ENCODE measurements around the gene ZDHHC19.
A peak's percentile ranks its signal among the peaks of the same experiment; 100 is the strongest.

Gene ZDHHC19

GRCh38 chr3:196198771-196199753, 12.1 kb downstream of the ZDHHC19 start:
- peaks cover 7% of the 10 kb centered on the region for H3K4me1 ChIP-seq (ENCODE audit: insufficient read depth, low read length, severe bottlenecking)
- no peaks in the 10 kb centered on the region for H3K9me2 ChIP-seq (ENCODE audit: low read depth, low read length)
- H3K36me3 ChIP-seq (ENCODE audit: insufficient read depth, low read length), result no peaks in the 10 kb centered on the region
- H3K79me2 ChIP-seq (ENCODE audit: insufficient read depth, low read length), result no peaks in the 10 kb centered on the region
- no peak overlapping the region for H3K9ac ChIP-seq (ENCODE audit: low read length)
- TF ChIP-seq, protein P1, sequence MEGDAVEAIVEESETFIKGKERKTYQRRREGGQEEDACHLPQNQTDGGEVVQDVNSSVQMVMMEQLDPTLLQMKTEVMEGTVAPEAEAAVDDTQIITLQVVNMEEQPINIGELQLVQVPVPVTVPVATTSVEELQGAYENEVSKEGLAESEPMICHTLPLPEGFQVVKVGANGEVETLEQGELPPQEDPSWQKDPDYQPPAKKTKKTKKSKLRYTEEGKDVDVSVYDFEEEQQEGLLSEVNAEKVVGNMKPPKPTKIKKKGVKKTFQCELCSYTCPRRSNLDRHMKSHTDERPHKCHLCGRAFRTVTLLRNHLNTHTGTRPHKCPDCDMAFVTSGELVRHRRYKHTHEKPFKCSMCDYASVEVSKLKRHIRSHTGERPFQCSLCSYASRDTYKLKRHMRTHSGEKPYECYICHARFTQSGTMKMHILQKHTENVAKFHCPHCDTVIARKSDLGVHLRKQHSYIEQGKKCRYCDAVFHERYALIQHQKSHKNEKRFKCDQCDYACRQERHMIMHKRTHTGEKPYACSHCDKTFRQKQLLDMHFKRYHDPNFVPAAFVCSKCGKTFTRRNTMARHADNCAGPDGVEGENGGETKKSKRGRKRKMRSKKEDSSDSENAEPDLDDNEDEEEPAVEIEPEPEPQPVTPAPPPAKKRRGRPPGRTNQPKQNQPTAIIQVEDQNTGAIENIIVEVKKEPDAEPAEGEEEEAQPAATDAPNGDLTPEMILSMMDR (IDR thresholded peaks at IDR 0.05; ENCODE audit: low read length), result peak; percentile 35
- no peak for TF ChIP-seq EZH2 (IDR thresholded peaks at IDR 0.05; ENCODE audit: borderline replicate concordance, low read length)
- no peaks in the 10 kb centered on the region for H4K20me1 ChIP-seq (ENCODE audit: insufficient read depth, low read length)
- H3K27me3 ChIP-seq (ENCODE audit: insufficient read depth, low read length), result peaks cover 16% of the 10 kb centered on the region
- no peak overlapping the region for H3K4me2 ChIP-seq (ENCODE audit: low read length)
- H2AFZ ChIP-seq (ENCODE audit: low read length), result no peak overlapping the region
- no peak overlapping the region for H3K4me3 ChIP-seq (ENCODE audit: low read depth, low read length, poor library complexity, severe bottlenecking)
- H3F3A ChIP-seq (ENCODE audit: insufficient read depth, low read length), result no peaks in the 10 kb centered on the region
- H3K9me3 ChIP-seq (ENCODE audit: low read length), result no peaks in the 10 kb centered on the region
- H3K27ac ChIP-seq (ENCODE audit: low read depth, low read length, poor library complexity, severe bottlenecking), result no peak overlapping the region

DNA sequence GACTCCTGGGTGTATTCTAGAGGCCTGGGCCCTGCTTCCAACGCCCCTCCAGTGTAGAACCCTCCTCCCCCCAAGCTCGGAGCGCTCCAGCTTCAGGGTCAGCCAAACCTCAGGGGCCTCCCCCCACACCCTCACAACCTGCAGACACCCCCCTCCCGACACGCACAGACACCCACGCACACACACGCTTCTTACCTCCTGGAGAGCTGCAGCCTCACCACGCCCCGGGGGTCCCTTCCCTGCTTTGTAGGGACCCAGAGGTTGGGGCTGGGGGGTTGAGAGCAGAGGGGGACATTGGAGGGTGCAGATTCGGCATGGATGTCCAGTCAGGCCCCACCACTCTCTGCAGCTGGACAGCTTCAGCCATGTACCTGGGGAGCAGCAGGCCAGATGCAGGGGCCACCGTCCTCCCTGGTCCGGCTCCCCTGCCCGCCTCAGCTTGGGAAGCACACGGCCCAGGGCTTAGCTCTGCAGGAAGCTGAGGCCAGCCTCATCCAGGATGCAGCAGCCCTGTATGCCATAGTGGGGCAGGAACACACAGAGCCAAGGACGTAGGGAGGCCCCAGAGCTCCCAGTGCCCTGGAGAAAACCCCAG, 13.0 kb downstream of the ZDHHC19 start:
- Histone ChIP-seq H4K20me1 (ENCODE audit: insufficient read depth, low read length) (no peaks in the 10 kb centered on the region), H3F3A (ENCODE audit: insufficient read depth, low read length) (no peaks in the 10 kb centered on the region), H3K27me3 (ENCODE audit: insufficient read depth, low read length) (peaks cover 11% of the 10 kb centered on the region), H3K4me3 (ENCODE audit: low read depth, low read length, poor library complexity, severe bottlenecking) (no peak overlapping the region), H3K36me3 (ENCODE audit: insufficient read depth, low read length) (no peaks in the 10 kb centered on the region), H3K9me2 (ENCODE audit: low read depth, low read length) (no peaks in the 10 kb centered on the region), H3K4me2 (ENCODE audit: low read length) (no peak overlapping the region), H3K9me3 (ENCODE audit: low read length) (no peaks in the 10 kb centered on the region), H3K4me1 (ENCODE audit: insufficient read depth, low read length, severe bottlenecking) (peaks cover 7% of the 10 kb centered on the region), H3K9ac (ENCODE audit: low read length) (no peak overlapping the region), H3K27ac (ENCODE audit: low read depth, low read length, poor library complexity, severe bottlenecking) (no peak overlapping the region), H2AFZ (ENCODE audit: low read length) (no peak overlapping the region), H3K79me2 (ENCODE audit: insufficient read depth, low read length) (no peaks in the 10 kb centered on the region)
- TF ChIP-seq, protein P1 (IDR thresholded peaks at IDR 0.05; ENCODE audit: low read length), result no peak
- TF ChIP-seq EZH2 (IDR thresholded peaks at IDR 0.05; ENCODE audit: borderline replicate concordance, low read length), result no peak

DNA sequence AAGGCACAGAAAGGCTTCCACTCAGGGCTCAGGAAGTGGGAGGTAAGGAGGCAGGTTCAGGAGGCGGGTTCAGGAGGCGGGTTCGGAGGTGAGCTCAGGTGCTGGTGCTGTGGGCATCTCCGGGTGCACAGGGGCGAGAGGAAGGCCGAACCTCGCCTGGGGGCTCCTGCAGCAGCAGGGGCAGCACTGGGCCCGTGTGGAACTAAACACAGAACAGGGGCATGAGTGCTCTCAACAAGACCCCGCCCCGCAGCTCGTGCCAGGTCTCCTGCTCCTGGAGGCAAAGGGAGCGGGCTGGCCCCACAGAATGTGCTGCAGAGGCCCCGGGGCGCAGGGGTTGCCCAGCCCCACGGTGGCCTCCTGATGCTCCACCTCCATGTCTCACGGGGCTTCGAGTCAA, 13.7 kb downstream of the ZDHHC19 start:
- Histone ChIP-seq H3K36me3 (ENCODE audit: insufficient read depth, low read length) (no peaks in the 10 kb centered on the region), H3K4me2 (ENCODE audit: low read length) (no peak overlapping the region), H3K27me3 (ENCODE audit: insufficient read depth, low read length) (peaks cover 11% of the 10 kb centered on the region), H3K79me2 (ENCODE audit: insufficient read depth, low read length) (no peaks in the 10 kb centered on the region), H3K9me2 (ENCODE audit: low read depth, low read length) (no peaks in the 10 kb centered on the region), H3F3A (ENCODE audit: insufficient read depth, low read length) (no peaks in the 10 kb centered on the region), H3K9me3 (ENCODE audit: low read length) (no peaks in the 10 kb centered on the region), H3K9ac (ENCODE audit: low read length) (no peak overlapping the region), H3K27ac (ENCODE audit: low read depth, low read length, poor library complexity, severe bottlenecking) (no peak overlapping the region), H4K20me1 (ENCODE audit: insufficient read depth, low read length) (no peaks in the 10 kb centered on the region), H3K4me1 (ENCODE audit: insufficient read depth, low read length, severe bottlenecking) (peaks cover 3% of the 10 kb centered on the region), H2AFZ (ENCODE audit: low read length) (no peak overlapping the region), H3K4me3 (ENCODE audit: low read depth, low read length, poor library complexity, severe bottlenecking) (no peak overlapping the region)
- TF ChIP-seq EZH2 (IDR thresholded peaks at IDR 0.05; ENCODE audit: borderline replicate concordance, low read length), result no peak
- TF ChIP-seq, protein P1 (IDR thresholded peaks at IDR 0.05; ENCODE audit: low read length), result no peak

All from OCI-LY1 (cell line).